Natural killer cell (primary cell): ENCODE data around the gene CACNA1C. TPM values are rescaled to one million over a fixed set of nuclear protein-coding genes. Genes with fewer than 3 reads are reported as not detected.

Experiments used
- ATAC-seq, 3 donors: fragments of 150-1000 bp in 2 of 3; fragments of 200-7000 bp in 1 of 3; cut with Tn5 transposase; 1 replicate in 1 of 3; 2 replicates in 2 of 3; pipeline ENCODE4 v1.10.0; 2021; ENCODE audit warnings: mild to moderate bottlenecking in 2 of 3, moderate library complexity in 2 of 3
- DNase-seq, 2 donors: peaks; one replicate each; pipeline versions ENCODE4 v3.0.0 to v3.0.0-alpha.2; 2013 to 2021; ENCODE audit warnings: mixed read lengths in 1 of 2
- H3K27ac ChIP-seq: one replicate; pipeline ENCODE4 v1.5.1; 2013; ENCODE audit warnings: mild to moderate bottlenecking, low read length
- H3K27me3 ChIP-seq: one replicate; pipeline ENCODE4 v1.6.1; 2013; ENCODE audit warnings: low read length; ENCODE audit not compliant: control insufficient read depth, insufficient read depth
- H3K36me3 ChIP-seq: one replicate; pipeline ENCODE4 v1.6.1; 2013; ENCODE audit warnings: low read length; ENCODE audit not compliant: control insufficient read depth, insufficient read depth
- H3K4me1 ChIP-seq: one replicate; pipeline ENCODE4 v1.6.1; 2013; ENCODE audit warnings: low read length; ENCODE audit not compliant: control insufficient read depth, insufficient read depth
- H3K4me3 ChIP-seq: one replicate; pipeline ENCODE4 v1.5.1; 2013; ENCODE audit warnings: low read length
- H3K9me3 ChIP-seq: one replicate; pipeline ENCODE4 v1.6.1; 2013; ENCODE audit warnings: low read length; ENCODE audit not compliant: control insufficient read depth, insufficient read depth
- H3K27ac Mint-ChIP-seq, 2 donors: one replicate each; pipeline ENCODE4 v1.8.0; 2022; ENCODE audit warnings: mild to moderate bottlenecking in 2 of 2, mixed read lengths in 2 of 2, moderate library complexity in 1 of 2
- H3K27me3 Mint-ChIP-seq, 2 donors: one replicate each; pipeline ENCODE4 v1.8.0; 2022; ENCODE audit warnings: low read depth in 2 of 2, mixed read lengths in 2 of 2
- H3K36me3 Mint-ChIP-seq: one replicate; pipeline ENCODE4 v1.8.0; 2022; ENCODE audit warnings: mixed read lengths
- H3K4me1 Mint-ChIP-seq, 2 donors: one replicate each; pipeline ENCODE4 v1.8.0; 2022; ENCODE audit warnings: mixed read lengths in 2 of 2
- H3K4me3 Mint-ChIP-seq: one replicate; pipeline ENCODE4 v1.8.0; 2022; ENCODE audit warnings: mild to moderate bottlenecking, moderate library complexity, mixed read lengths
- H3K9me3 Mint-ChIP-seq, 2 donors: one replicate each; pipeline ENCODE4 v1.8.0; 2022; ENCODE audit warnings: mixed read lengths in 2 of 2
- WGBS: methylation state at CpG from one replicate; pipeline ENCODE4 v1.1.7; 2013; ENCODE audit warnings: missing lambda C conversion rate; ENCODE audit not compliant: insufficient coverage; 5-methylcytosine and 5-hydroxymethylcytosine counted together
- intact Hi-C: fragments of 100-400 bp; cut with micrococcal nuclease; formaldehyde crosslinking; loops from one replicate; pipeline ENCODE4 v1.14.2; 2022
- total RNA-seq, 4 donors: library from RNA; stranded (reverse); fragments of 120-200 nt in 1 of 4; gene quantifications; one replicate each; pipeline versions ENCODE4 v1.2.3 to v1.2.4, GENCODE V29; 2013 to 2022
- TF ChIP-seq, protein P1 (sequence below): fragments of 200-600 bp; IDR thresholded peaks from one replicate; pipeline ENCODE4 v1.8.0; 2022; ENCODE audit warnings: antibody characterized with exemption

Gene CACNA1C
- total RNA-seq, 3 donors from 2014 or later (not counting 1 experiment from before 2014, with no cell fraction given): 0.07 to 0.35 (median 0.08) TPM

DNA sequence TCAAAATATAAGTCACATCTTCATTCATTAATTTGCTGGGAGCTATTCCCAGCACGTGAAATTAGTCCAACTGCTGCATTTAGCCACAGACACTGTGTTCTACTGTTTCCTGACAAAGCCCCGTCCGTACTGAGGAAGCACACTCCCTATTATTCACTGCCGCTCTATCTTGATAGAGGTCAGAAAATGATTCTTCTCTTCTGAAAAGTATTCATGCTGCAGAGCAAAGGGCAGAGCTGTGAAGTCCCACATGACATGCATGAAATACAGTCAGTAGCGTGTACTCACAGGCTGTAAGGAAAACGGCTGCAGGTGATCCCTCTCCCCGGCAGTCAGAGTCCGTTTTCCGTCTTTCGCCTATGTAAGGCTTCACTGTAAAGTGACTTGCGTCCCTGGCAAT lies 439.4 kb downstream of the CACNA1C start:
- Histone ChIP-seq H3K4me3 (no peak overlapping the region), H3K27ac (no peak overlapping the region), H3K4me1 (no peaks in the 10 kb centered on the region), H3K36me3 (no peaks in the 10 kb centered on the region), H3K27me3 (no peaks in the 10 kb centered on the region), H3K9me3 (no peaks in the 10 kb centered on the region)
- TF ChIP-seq, protein P1, sequence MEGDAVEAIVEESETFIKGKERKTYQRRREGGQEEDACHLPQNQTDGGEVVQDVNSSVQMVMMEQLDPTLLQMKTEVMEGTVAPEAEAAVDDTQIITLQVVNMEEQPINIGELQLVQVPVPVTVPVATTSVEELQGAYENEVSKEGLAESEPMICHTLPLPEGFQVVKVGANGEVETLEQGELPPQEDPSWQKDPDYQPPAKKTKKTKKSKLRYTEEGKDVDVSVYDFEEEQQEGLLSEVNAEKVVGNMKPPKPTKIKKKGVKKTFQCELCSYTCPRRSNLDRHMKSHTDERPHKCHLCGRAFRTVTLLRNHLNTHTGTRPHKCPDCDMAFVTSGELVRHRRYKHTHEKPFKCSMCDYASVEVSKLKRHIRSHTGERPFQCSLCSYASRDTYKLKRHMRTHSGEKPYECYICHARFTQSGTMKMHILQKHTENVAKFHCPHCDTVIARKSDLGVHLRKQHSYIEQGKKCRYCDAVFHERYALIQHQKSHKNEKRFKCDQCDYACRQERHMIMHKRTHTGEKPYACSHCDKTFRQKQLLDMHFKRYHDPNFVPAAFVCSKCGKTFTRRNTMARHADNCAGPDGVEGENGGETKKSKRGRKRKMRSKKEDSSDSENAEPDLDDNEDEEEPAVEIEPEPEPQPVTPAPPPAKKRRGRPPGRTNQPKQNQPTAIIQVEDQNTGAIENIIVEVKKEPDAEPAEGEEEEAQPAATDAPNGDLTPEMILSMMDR: no peak
- ATAC-seq (no peak), DNase-seq (no peak)
- Mint-ChIP-seq H3K4me3 (no peak overlapping the region), H3K9me3 (no peaks in the 10 kb centered on the region), H3K27ac (no peak overlapping the region), H3K36me3 (no peaks in the 10 kb centered on the region), H3K4me1 (no peaks in the 10 kb centered on the region), H3K27me3 (peaks cover 7 to 22% of the 10 kb centered on the region in 2 donors)
- WGBS: 92% methylated on average over 11 of the region's 11 CpGs
- intact Hi-C loops: no loop called here

DNA sequence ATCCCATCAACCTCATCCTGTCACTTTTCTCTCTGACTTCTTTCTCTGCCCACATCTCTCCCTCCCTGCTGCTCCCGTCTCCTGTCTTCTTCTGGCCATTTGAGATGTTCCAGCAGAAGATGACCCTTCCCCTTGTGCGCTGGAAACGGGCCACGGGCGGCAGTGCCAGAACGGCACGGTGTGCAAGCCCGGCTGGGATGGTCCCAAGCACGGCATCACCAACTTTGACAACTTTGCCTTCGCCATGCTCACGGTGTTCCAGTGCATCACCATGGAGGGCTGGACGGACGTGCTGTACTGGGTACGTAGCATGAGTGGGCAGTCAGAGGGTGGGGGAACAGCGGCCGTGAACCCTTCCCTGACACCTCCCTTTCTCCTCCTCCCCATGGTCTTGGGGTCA lies 440.3 kb downstream of the CACNA1C start:
- no peak overlapping the region for H3K27ac Mint-ChIP-seq
- no peak for ATAC-seq
- intact Hi-C loops: no loop called here

DNA sequence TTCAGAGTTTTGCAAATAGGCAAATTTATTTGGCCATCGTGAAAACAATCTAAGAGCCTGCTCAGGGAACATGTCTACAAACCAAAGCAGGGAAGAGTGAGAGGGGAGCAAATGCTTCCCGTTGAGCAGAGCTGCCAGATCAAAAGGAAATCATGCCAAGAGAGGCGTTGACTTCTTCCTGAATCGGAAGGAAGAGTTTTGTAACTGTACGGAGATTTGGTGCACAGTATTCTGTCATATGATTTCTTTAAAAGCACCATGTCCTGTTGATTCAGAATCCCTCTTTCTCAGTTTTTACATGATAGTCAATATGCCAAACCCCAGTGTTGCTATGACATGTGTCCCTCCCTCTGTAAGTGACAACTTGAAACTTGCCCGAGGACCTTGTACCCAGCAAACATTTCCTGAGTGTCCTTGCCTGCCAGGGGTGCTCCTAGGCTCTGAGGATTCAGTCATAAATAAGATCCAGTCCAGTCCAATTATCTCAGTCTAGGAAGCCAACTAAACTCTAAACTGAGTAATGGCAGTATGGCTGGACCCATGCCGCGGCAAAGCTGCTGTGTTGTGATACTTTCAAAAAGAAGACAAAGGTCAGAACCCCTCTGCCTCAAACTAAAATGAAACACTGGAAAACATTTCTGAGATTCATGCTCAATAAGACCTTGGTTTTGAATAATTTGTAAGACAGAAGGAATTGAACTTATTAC lies 441.9 kb downstream of the CACNA1C start:
- no peak for ATAC-seq
- no peak overlapping the region for H3K4me3 ChIP-seq
- 46% methylated on average over 8 of the region's 8 CpGs for WGBS
- no peak for DNase-seq
- intact Hi-C loops: no loop called here
- H3K9me3 ChIP-seq: no peaks in the 10 kb centered on the region
- H3K4me1 ChIP-seq: peaks cover 12% of the 10 kb centered on the region
- TF ChIP-seq, protein P1: no peak
- H3K27ac ChIP-seq: no peak overlapping the region
- Mint-ChIP-seq H3K27me3 (peaks cover 4 to 22% of the 10 kb centered on the region in 2 donors), H3K27ac (no peak overlapping the region), H3K4me3 (no peak overlapping the region), H3K36me3 (no peaks in the 10 kb centered on the region), H3K9me3 (no peaks in the 10 kb centered on the region), H3K4me1 (no peaks in the 10 kb centered on the region)
- H3K27me3 ChIP-seq: peaks cover under 1% of the 10 kb centered on the region
- no peaks in the 10 kb centered on the region for H3K36me3 ChIP-seq

More for the DNA sequence above, 440.3 kb downstream of the CACNA1C start:
- no peak overlapping the region for H3K4me3 ChIP-seq
- Mint-ChIP-seq H3K4me1 (no peaks in the 10 kb centered on the region), H3K36me3 (no peaks in the 10 kb centered on the region), H3K27me3 (peaks cover 4 to 22% of the 10 kb centered on the region in 2 donors), H3K4me3 (no peak overlapping the region), H3K9me3 (no peaks in the 10 kb centered on the region)
- H3K36me3 ChIP-seq: no peaks in the 10 kb centered on the region
- H3K27ac ChIP-seq: no peak overlapping the region
- 97% methylated on average over 14 of the region's 16 CpGs for WGBS
- DNase-seq: no peak
- no peaks in the 10 kb centered on the region for H3K9me3 ChIP-seq
- TF ChIP-seq, protein P1: no peak
- no peaks in the 10 kb centered on the region for H3K27me3 ChIP-seq
- H3K4me1 ChIP-seq: no peaks in the 10 kb centered on the region
